IMR-90 (cell line): ENCODE data around the gene RGPD3. TPM values are rescaled to one million over a fixed set of nuclear protein-coding genes. Genes with fewer than 3 reads are reported as not detected.

ENCODE experiments used
- ATAC-seq: fragments of 200-7000 bp; cut with Tn5 transposase; 2 replicates; pipeline ENCODE4 v1.9.1; 2020; ENCODE audit warnings: low read depth, mild to moderate bottlenecking, moderate library complexity
- BruUV-seq: library from RNA; stranded (reverse); fragments of 400-500 nt; replicated peaks from 2 replicates; lab custom pipeline; 2021; lab: Mats Ljungman, UMichigan
- CTCF ChIA-PET: fragments of 300-600 bp; formaldehyde crosslinking; extraction: SDS; loops from one replicate; lab custom pipeline; 2021; ENCODE audit warnings: antibody characterized with exemption; lab: Yijun Ruan, JAX
- POLR2A ChIA-PET: fragments of 300-600 bp; sonication (Branson Sonifier 250); formaldehyde crosslinking; loops from one replicate; lab custom pipeline; 2022; ENCODE audit warnings: antibody characterized with exemption; ENCODE audit not compliant: unreplicated experiment; lab: Charles Lee
- DNase-seq: peaks from one replicate; pipeline ENCODE4 v3.0.0; 2013
- H2AFZ ChIP-seq: replicated peaks from 2 replicates; pipeline ENCODE3; 2013; ENCODE audit warnings: low read length, mild to moderate bottlenecking; ENCODE audit not compliant: poor library complexity
- H2AK5ac ChIP-seq: 2 replicates; pipeline ENCODE4 v1.6.1; 2013; ENCODE audit warnings: low read depth, low read length, inconsistent platforms
- H2AK9ac ChIP-seq: replicated peaks from 2 replicates; pipeline ENCODE3; 2013; ENCODE audit warnings: mild to moderate bottlenecking, low read depth, low read length, moderate library complexity; ENCODE audit not compliant: poor library complexity
- H2BK120ac ChIP-seq: 2 replicates; pipeline ENCODE4 v1.6.1; 2013; ENCODE audit warnings: low read depth, low read length, inconsistent platforms
- H2BK15ac ChIP-seq: 3 replicates; pipeline ENCODE4 v1.6.1; 2013; ENCODE audit warnings: low read depth, low read length, inconsistent platforms
- H2BK20ac ChIP-seq: 2 replicates; pipeline ENCODE4 v1.6.1; 2013; ENCODE audit warnings: low read depth, mild to moderate bottlenecking, inconsistent platforms, low read length, moderate library complexity
- H2BK5ac ChIP-seq: 2 replicates; pipeline ENCODE4 v1.6.1; 2013; ENCODE audit warnings: mild to moderate bottlenecking, low read depth, low read length, inconsistent platforms; ENCODE audit not compliant: poor library complexity, severe bottlenecking
- H3K14ac ChIP-seq: replicated peaks from 2 replicates; pipeline ENCODE4 v1.6.1; 2013; ENCODE audit warnings: low read depth, low read length, inconsistent platforms
- H3K18ac ChIP-seq: 2 replicates; pipeline ENCODE4 v1.6.1; 2013; ENCODE audit warnings: low read depth, low read length, control low read depth
- H3K23ac ChIP-seq: 2 replicates; pipeline ENCODE4 v1.6.1; 2013; ENCODE audit warnings: low read depth, low read length, inconsistent platforms
- H3K27ac ChIP-seq: 2 replicates; pipeline ENCODE4 v1.5.1; 2013; ENCODE audit warnings: mild to moderate bottlenecking, control low read depth, low read length; ENCODE audit not compliant: insufficient read depth
- H3K27me3 ChIP-seq: 2 replicates; pipeline ENCODE4 v1.6.1; 2013; ENCODE audit warnings: low read length; ENCODE audit not compliant: control insufficient read depth, insufficient read depth
- H3K36me3 ChIP-seq: 2 replicates; pipeline ENCODE4 v1.6.1; 2013; ENCODE audit warnings: low read length, mixed read lengths; ENCODE audit not compliant: control insufficient read depth, insufficient read depth
- H3K4ac ChIP-seq: 2 replicates; pipeline ENCODE4 v1.6.1; 2013; ENCODE audit warnings: low read depth, low read length, inconsistent platforms
- H3K4me1 ChIP-seq: 2 replicates; pipeline ENCODE4 v1.6.1; 2013; ENCODE audit warnings: low read length, mixed read lengths; ENCODE audit not compliant: control insufficient read depth, insufficient read depth
- H3K4me2 ChIP-seq: 2 replicates; pipeline ENCODE4 v1.6.1; 2013; ENCODE audit warnings: low read depth, mild to moderate bottlenecking, control low read depth, low read length, moderate library complexity
- H3K4me3 ChIP-seq: 2 replicates; pipeline ENCODE4 v1.5.1; 2013; ENCODE audit warnings: low read depth, mild to moderate bottlenecking, control low read depth, low read length, moderate library complexity; ENCODE audit not compliant: insufficient read depth
- H3K56ac ChIP-seq: 2 replicates; pipeline ENCODE4 v1.6.1; 2013; ENCODE audit warnings: low read length, inconsistent platforms; ENCODE audit not compliant: insufficient read depth; ENCODE audit errors: extremely low read depth
- H3K79me1 ChIP-seq, 2 experiments: 2 replicates each; pipeline ENCODE4 v1.6.1; 2013; ENCODE audit warnings: low read length in 2 of 2, inconsistent platforms in 1 of 2, low read depth in 1 of 2
- H3K9ac ChIP-seq: 2 replicates; pipeline ENCODE4 v1.6.1; 2013; ENCODE audit warnings: low read depth, low read length, control low read depth
- H3K9me1 ChIP-seq: 2 replicates; pipeline ENCODE4 v1.6.1; 2013; ENCODE audit warnings: low read length, inconsistent platforms; ENCODE audit not compliant: insufficient read depth
- H3K9me3 ChIP-seq: 2 replicates; pipeline ENCODE4 v1.6.1; 2013; ENCODE audit warnings: low read length; ENCODE audit not compliant: control insufficient read depth, insufficient read depth
- H4K20me1 ChIP-seq: 2 replicates; pipeline ENCODE4 v1.6.1; 2013; ENCODE audit warnings: low read length, inconsistent platforms; ENCODE audit not compliant: insufficient read depth
- H4K5ac ChIP-seq: 2 replicates; pipeline ENCODE4 v1.6.1; 2013; ENCODE audit warnings: mild to moderate bottlenecking, low read depth, low read length, control low read depth
- H4K8ac ChIP-seq, 2 experiments: 2 replicates each; pipeline ENCODE4 v1.6.1; 2013; ENCODE audit warnings: low read depth in 2 of 2, low read length in 2 of 2, control low read depth in 1 of 2, inconsistent platforms in 1 of 2
- H4K91ac ChIP-seq: 2 replicates; pipeline ENCODE4 v1.6.1; 2013; ENCODE audit warnings: low read depth, low read length, inconsistent platforms; ENCODE audit not compliant: insufficient read depth
- BHLHE40 ChIP-seq: fragments of 150-350 bp; IDR thresholded peaks from 2 replicates; pipeline ENCODE4 v1.6.1; 2016; ENCODE audit warnings: mild to moderate bottlenecking, low read depth, low read length
- CEBPB ChIP-seq: IDR thresholded peaks from 2 replicates; pipeline ENCODE4 v1.6.1; 2012; ENCODE audit warnings: low read depth, low read length, improper control_type of control experiment
- CHD1 ChIP-seq: IDR thresholded peaks from 2 replicates; pipeline ENCODE4 v1.6.1; 2012; ENCODE audit warnings: low read depth, low read length, improper control_type of control experiment
- CTCF ChIP-seq: conservative IDR thresholded peaks from 2 replicates; pipeline ENCODE4 v1.5.1; 2012; ENCODE audit warnings: mild to moderate bottlenecking, low read depth, low read length, improper control_type of control experiment
- ELK1 ChIP-seq: fragments of 150-350 bp; IDR thresholded peaks from 2 replicates; pipeline ENCODE4 v1.6.1; 2016; ENCODE audit warnings: low read depth, mild to moderate bottlenecking, low read length, moderate library complexity, borderline replicate concordance
- MAZ ChIP-seq: IDR thresholded peaks from 2 replicates; pipeline ENCODE4 v1.6.1; 2012; ENCODE audit warnings: low read depth, mild to moderate bottlenecking, low read length, improper control_type of control experiment, moderate library complexity, borderline replicate concordance
- NFE2L2 ChIP-seq: fragments of 150-350 bp; IDR thresholded peaks from 2 replicates; pipeline ENCODE4 v1.6.1; 2016; ENCODE audit warnings: low read depth, mild to moderate bottlenecking, low read length
- POLR2A ChIP-seq: IDR thresholded peaks from 2 replicates; pipeline ENCODE4 v1.6.1; 2012; ENCODE audit warnings: mild to moderate bottlenecking, low read depth, low read length
- RAD21 ChIP-seq: IDR thresholded peaks from 2 replicates; pipeline ENCODE4 v1.6.1; 2012; ENCODE audit warnings: low read length, improper control_type of control experiment
- SMC3 ChIP-seq: fragments of 150-350 bp; IDR thresholded peaks from 2 replicates; pipeline ENCODE4 v1.6.1; 2016; ENCODE audit warnings: low read depth, mild to moderate bottlenecking, antibody characterized with exemption, low read length, moderate library complexity
- USF2 ChIP-seq: fragments of 150-350 bp; IDR thresholded peaks from 2 replicates; pipeline ENCODE4 v1.6.1; 2017; ENCODE audit warnings: mild to moderate bottlenecking, antibody characterized with exemption, low read length, low read depth
- WGBS, 2 experiments: methylation state at CpG; one replicate each; pipeline versions ENCODE4 v1.1.5 to v1.1.7; 2013; ENCODE audit warnings: missing lambda C conversion rate in 2 of 2; ENCODE audit not compliant: insufficient read length in 1 of 2; ENCODE audit errors: extremely low coverage in 2 of 2; 5-methylcytosine and 5-hydroxymethylcytosine counted together
- dilution Hi-C: fragments of 300-500 bp; cut with HindIII; formaldehyde crosslinking; loops from one replicate; pipeline ENCODE4 v1.14.3; 2018; ENCODE audit warnings: low sequenced_read_pairs; ENCODE audit not compliant: unreplicated experiment
- in situ Hi-C: fragments of 300-500 bp; cut with MboI; formaldehyde crosslinking; loops from 3 replicates; pipeline ENCODE4 v1.14.3; 2019; ENCODE audit warnings: low sequenced_read_pairs, inconsistent platforms, mixed read lengths
- intact Hi-C: fragments of 100-400 bp; cut with micrococcal nuclease; formaldehyde crosslinking; loops from 2 replicates; pipeline ENCODE4 v1.10.0; 2022
- polyA plus RNA-seq, 3 experiments: library from polyadenylated mRNA; depleted of rRNA; stranded (reverse); fragments of >200 nt; gene quantifications; 2 replicates each; pipeline ENCODE4 v1.2.3, GENCODE V29; 2012; ENCODE audit warnings: low replicate concordance in 1 of 3
- total RNA-seq: library from RNA; depleted of rRNA; stranded (reverse); fragments of >200 nt; gene quantifications from 2 replicates; pipeline ENCODE4 v1.2.3, GENCODE V29; 2012

RGPD3 gene
- total and polyA plus RNA-seq, 2 of the 4 experiments (the other 2 are of a cell fraction) = 0.07 to 0.18 TPM

GRCh38 chr2:106350980-106351379 is 117.2 kb downstream of the RGPD3 start:
- no peak overlapping the region for H2AK9ac ChIP-seq
- no peak overlapping the region for H3K9ac ChIP-seq
- no peak for DNase-seq
- H3K18ac ChIP-seq = no peak overlapping the region
- no peak overlapping the region for H3K4me3 ChIP-seq
- H4K5ac ChIP-seq = no peak overlapping the region
- H3K36me3 ChIP-seq = no peaks in the 10 kb centered on the region
- intact Hi-C loops = no loop called here
- H2BK15ac ChIP-seq = no peak overlapping the region
- no peak overlapping the region for H2AFZ ChIP-seq
- no peaks in the 10 kb centered on the region for H3K9me1 ChIP-seq
- H3K23ac ChIP-seq = no peak overlapping the region
- no peaks in the 10 kb centered on the region for H3K9me3 ChIP-seq
- H3K4ac ChIP-seq = no peak overlapping the region
- ChIA-PET CTCF (no interaction called here), POLR2A (no interaction called here)
- WGBS, 2 experiments = no CpG with 5 or more reads among the region's 2 CpGs
- in situ Hi-C loops = no loop called here
- no peak overlapping the region for H3K56ac ChIP-seq
- no peak overlapping the region for H3K14ac ChIP-seq
- H2BK20ac ChIP-seq = no peak overlapping the region
- H2BK5ac ChIP-seq = no peak overlapping the region
- no peak for TF ChIP-seq SMC3
- no peak for TF ChIP-seq NFE2L2
- no peak for TF ChIP-seq MAZ
- TF ChIP-seq CTCF = no peak
- TF ChIP-seq ELK1 = no peak
- no peak for TF ChIP-seq BHLHE40
- TF ChIP-seq CEBPB = no peak
- no peak for TF ChIP-seq POLR2A
- TF ChIP-seq USF2 = no peak
- TF ChIP-seq RAD21 = no peak
- no peak for TF ChIP-seq CHD1
- ATAC-seq = no peak
- no TSS peak for BruUV-seq
- H3K27me3 ChIP-seq = no peaks in the 10 kb centered on the region
- H4K20me1 ChIP-seq = no peaks in the 10 kb centered on the region
- H3K4me1 ChIP-seq = no peaks in the 10 kb centered on the region
- dilution Hi-C loops = no loop called here
- no peaks in the 10 kb centered on the region for H3K79me1 ChIP-seq
- H4K91ac ChIP-seq = no peak overlapping the region
- no peak overlapping the region for H3K4me2 ChIP-seq
- H2BK120ac ChIP-seq = no peak overlapping the region
- H3K27ac ChIP-seq = no peak overlapping the region
- H2AK5ac ChIP-seq = no peak overlapping the region
- H4K8ac ChIP-seq = no peak overlapping the region
